Measurements from ENCODE around the gene ARID5B.

- TF ChIP-seq CTCF (IDR thresholded peaks at IDR 0.05) (no peak), POLR2A (IDR thresholded peaks at IDR 0.05) (no peak)
Measured at GRCh38 chr10:62016623-62017490, 115.4 kb downstream of the ARID5B start.
